ENCODE data around the gene EEA1. TPM values are rescaled to one million over a fixed set of nuclear protein-coding genes. Genes with fewer than 3 reads are reported as not detected.

The EEA1 gene
- polyA plus RNA-seq (2012; ENCODE audit: insufficient read length, low read depth) = 5.3 TPM

GRCh38 chr12:92928962-92929915 lies at the start of gene EEA1:
Gene EEA1 (minus strand): TSS chr12:92929295. CDS start chr12:92929066, 229 bp downstream.
- TF ChIP-seq REST (IDR thresholded peaks at IDR 0.05; ENCODE audit: insufficient read depth in 1 of 2, low read depth in 2 of 2, low read length in 2 of 2) = no peak
- TF ChIP-seq SIN3A (IDR thresholded peaks at IDR 0.05; ENCODE audit: borderline replicate concordance, insufficient read depth, low read length) = no peak
- TF ChIP-seq TAF1 (IDR thresholded peaks at IDR 0.05; ENCODE audit: borderline replicate concordance, insufficient read depth, low read length) = peak; percentile 80; the same call in 1 of the 2 replicates
- no peak for TF ChIP-seq FOXP2 (optimal IDR thresholded peaks at IDR 0.05; ENCODE audit: borderline replicate concordance, extremely low read depth, extremely low read length, insufficient read depth)
- TF ChIP-seq POLR2AphosphoS5 (IDR thresholded peaks at IDR 0.05; ENCODE audit: low read depth, low read length) = peak; percentile 77

GRCh38 chr12:92978607-92979006 lies 49.5 kb upstream of the EEA1 start:
- no peak for TF ChIP-seq SIN3A (IDR thresholded peaks at IDR 0.05; ENCODE audit: borderline replicate concordance, insufficient read depth, low read length)
- no peak for TF ChIP-seq FOXP2 (optimal IDR thresholded peaks at IDR 0.05; ENCODE audit: borderline replicate concordance, extremely low read depth, extremely low read length, insufficient read depth)
- no peak for TF ChIP-seq POLR2AphosphoS5 (IDR thresholded peaks at IDR 0.05; ENCODE audit: low read depth, low read length)
- no peak for TF ChIP-seq TAF1 (IDR thresholded peaks at IDR 0.05; ENCODE audit: borderline replicate concordance, insufficient read depth, low read length)
- TF ChIP-seq REST (IDR thresholded peaks at IDR 0.05; ENCODE audit: insufficient read depth in 1 of 2, low read depth in 2 of 2, low read length in 2 of 2) = no peak

GRCh38 chr12:92977326-92977725 lies 48.2 kb upstream of the EEA1 start:
- TF ChIP-seq SIN3A (IDR thresholded peaks at IDR 0.05; ENCODE audit: borderline replicate concordance, insufficient read depth, low read length) (no peak), REST (IDR thresholded peaks at IDR 0.05; ENCODE audit: insufficient read depth in 1 of 2, low read depth in 2 of 2, low read length in 2 of 2) (no peak), FOXP2 (optimal IDR thresholded peaks at IDR 0.05; ENCODE audit: borderline replicate concordance, extremely low read depth, extremely low read length, insufficient read depth) (no peak)

GRCh38 chr12:92974759-92975158 lies 45.7 kb upstream of the EEA1 start:
- TF ChIP-seq TAF1 (IDR thresholded peaks at IDR 0.05; ENCODE audit: borderline replicate concordance, insufficient read depth, low read length) (no peak), FOXP2 (optimal IDR thresholded peaks at IDR 0.05; ENCODE audit: borderline replicate concordance, extremely low read depth, extremely low read length, insufficient read depth) (no peak), POLR2AphosphoS5 (IDR thresholded peaks at IDR 0.05; ENCODE audit: low read depth, low read length) (no peak), REST (IDR thresholded peaks at IDR 0.05; ENCODE audit: insufficient read depth in 1 of 2, low read depth in 2 of 2, low read length in 2 of 2) (no peak), SIN3A (IDR thresholded peaks at IDR 0.05; ENCODE audit: borderline replicate concordance, insufficient read depth, low read length) (no peak)
